Measurements from ENCODE around the gene APOD.

The APOD gene

DNA sequence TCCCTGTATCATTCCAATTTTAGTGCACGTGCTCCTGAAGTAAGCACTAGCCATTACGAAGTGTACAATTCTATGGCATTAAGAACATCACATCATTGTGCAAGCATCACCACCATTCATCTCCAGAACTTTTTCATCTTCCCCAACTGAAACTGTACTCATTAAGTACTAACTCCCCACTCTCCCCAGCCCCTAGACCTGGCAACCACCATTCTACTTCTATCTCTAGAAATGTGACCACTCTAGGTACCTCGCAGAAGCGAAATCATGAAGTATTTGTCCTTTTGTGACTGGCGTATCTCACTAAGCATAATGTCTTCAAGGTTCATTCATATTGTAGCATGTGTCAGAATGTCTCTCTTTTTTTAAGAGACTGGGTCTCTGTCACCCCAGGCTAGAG is 52.1 kb downstream of the APOD start:
- no peak overlapping the region for H3K4me3 ChIP-seq (ENCODE audit: low read depth, low read length)

DNA sequence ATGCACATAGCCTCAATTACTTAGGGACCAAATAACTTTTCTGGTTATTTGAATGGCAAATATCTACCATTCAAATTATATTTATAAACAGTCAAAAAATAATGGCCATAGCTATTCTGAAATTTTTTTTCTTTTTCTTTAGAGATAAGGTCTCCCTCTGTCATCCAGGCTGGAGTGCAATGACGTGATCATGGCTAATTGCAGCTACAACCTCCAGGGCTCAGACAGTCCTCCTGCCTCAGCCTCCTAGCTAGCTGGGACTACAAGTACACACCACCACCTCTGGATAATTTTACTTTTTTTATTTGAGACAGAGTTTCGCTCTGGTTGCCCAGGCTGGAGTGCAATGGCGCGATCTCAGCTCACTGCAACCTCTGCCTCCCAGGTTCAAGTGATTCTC is 57.2 kb downstream of the APOD start:
- no peak overlapping the region for H3K4me3 ChIP-seq (ENCODE audit: low read depth, low read length)

DNA sequence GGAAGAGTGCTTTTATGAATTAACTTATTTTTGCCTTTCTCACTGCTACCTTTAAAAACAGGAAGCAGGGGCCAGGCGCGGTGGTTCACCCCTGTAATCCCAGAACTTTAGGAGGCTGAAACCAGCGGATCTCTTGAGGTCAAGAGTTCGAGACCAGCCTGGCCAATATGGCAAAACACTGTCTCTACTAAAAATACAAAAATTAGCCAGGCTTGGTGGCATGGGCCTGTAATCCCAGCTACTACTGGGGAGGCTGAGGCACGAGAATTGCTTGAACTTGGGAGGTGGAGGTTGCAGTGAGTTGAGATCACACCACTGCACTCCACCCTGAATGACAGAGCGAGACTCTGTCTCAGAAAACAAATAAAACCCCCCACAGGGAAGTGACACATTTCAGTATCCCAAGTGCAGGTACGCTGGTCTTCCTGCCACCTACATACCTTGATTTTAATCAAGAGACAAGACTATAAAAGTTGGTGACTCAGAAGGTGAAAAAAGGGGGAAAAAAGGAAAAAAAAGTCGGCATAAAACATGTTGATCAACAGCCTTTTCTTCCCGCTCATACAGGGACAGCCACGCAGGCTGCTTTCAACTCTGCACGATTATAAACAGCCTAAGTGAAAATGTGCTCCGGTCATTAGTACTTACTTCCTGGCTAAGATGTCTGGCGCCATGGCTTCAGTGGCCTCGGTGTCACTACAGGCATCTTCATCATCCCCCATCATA is 59.4 kb downstream of the APOD start:
- H3K4me3 ChIP-seq (ENCODE audit: low read depth, low read length): no peak overlapping the region

DNA sequence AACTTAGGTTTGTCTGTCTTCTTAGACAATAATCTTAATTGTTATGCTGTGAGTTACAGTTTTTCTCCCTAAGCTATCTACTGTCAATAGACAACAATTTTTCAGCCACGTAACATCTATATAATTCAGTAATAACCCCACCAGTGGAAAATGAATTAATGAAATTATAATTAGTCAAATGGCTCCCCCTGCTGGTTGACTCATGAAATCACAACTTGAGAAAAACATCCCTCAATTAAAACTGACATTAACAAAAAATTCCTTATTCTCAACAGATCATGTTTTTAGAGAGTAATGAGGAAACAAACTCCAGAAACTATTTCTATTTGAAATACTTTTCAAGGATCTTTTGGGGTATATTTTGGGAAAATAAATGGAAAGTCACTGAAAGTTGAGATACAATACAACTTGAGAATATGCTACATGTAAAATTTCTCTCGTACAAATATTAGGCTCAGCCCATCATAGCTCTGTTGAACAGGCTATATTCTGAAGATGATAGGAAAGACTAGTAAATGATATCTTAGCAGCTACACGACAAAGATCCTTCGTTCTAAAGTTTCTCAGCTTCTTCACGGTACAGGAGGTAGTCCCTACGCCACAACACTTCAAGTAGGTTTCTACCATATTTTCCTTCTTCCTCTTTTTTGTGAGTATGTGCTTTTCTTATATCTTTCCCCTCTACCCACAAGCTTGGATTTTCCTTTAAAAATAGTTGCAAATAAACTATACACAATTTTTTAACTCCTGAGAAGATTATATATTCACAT is 61.3 kb downstream of the APOD start:
- no peak overlapping the region for H3K4me3 ChIP-seq (ENCODE audit: low read depth, low read length)

Measured in iPS-11a (cell line).